PC-9 (cell line): Measurements from ENCODE around the gene ATP4B. TPM values are rescaled to one million over a fixed set of nuclear protein-coding genes. Genes with fewer than 3 reads are reported as not detected.

Experiments
- BruUV-seq: library from RNA; stranded (reverse); fragments of 400-500 nt; replicated peaks from 2 replicates; lab custom pipeline; 2021; lab: Mats Ljungman, UMichigan
- CTCF ChIA-PET: fragments of 300-600 bp; sonication (Branson Sonifier 250); formaldehyde crosslinking; loops from one replicate; lab custom pipeline; 2022; ENCODE audit warnings: antibody characterized with exemption; lab: Charles Lee
- POLR2A ChIA-PET: fragments of 300-600 bp; sonication (Branson Sonifier 250); formaldehyde crosslinking; loops from one replicate; lab custom pipeline; 2022; ENCODE audit warnings: antibody characterized with exemption; ENCODE audit not compliant: unreplicated experiment; lab: Charles Lee
- DNase-seq, 2 experiments: peaks; one replicate each; pipeline versions ENCODE4 v3.0.0 to v3.0.0-alpha.2; 2015 to 2022; ENCODE audit warnings: mixed read lengths in 1 of 2
- H2AFZ ChIP-seq: fragments of 200-600 bp; sonication (generic); 2 replicates; pipeline ENCODE4 v1.8.1; 2017; ENCODE audit warnings: antibody characterized with exemption
- H3F3A ChIP-seq: fragments of 200-600 bp; sonication (generic); 2 replicates; pipeline ENCODE4 v1.8.1; 2017; ENCODE audit warnings: antibody characterized with exemption, mild to moderate bottlenecking, low read depth; ENCODE audit not compliant: insufficient read depth
- H3K27ac ChIP-seq: fragments of 200-600 bp; sonication (generic); 2 replicates; pipeline ENCODE4 v1.6.1; 2016; ENCODE audit warnings: mixed run types
- H3K27me3 ChIP-seq: fragments of 200-600 bp; sonication (generic); 2 replicates; pipeline ENCODE4 v1.6.1; 2016; ENCODE audit warnings: low read depth, mixed run types; ENCODE audit not compliant: insufficient read depth
- H3K36me3 ChIP-seq: fragments of 200-600 bp; sonication (generic); 2 replicates; pipeline ENCODE4 v1.6.1; 2016; ENCODE audit warnings: low read depth, mixed run types
- H3K4me1 ChIP-seq: fragments of 200-600 bp; sonication (generic); replicated peaks from 2 replicates; pipeline ENCODE4 v1.6.1; 2016; ENCODE audit warnings: mixed run types; ENCODE audit not compliant: insufficient read depth
- H3K4me2 ChIP-seq: fragments of 200-600 bp; sonication (generic); 2 replicates; pipeline ENCODE4 v1.6.1; 2017; ENCODE audit warnings: mixed run types
- H3K4me3 ChIP-seq: fragments of 200-600 bp; sonication (generic); 2 replicates; pipeline ENCODE4 v1.6.1; 2016; ENCODE audit warnings: mixed run types
- H3K79me2 ChIP-seq: fragments of 200-600 bp; sonication (generic); 2 replicates; pipeline ENCODE4 v1.6.1; 2017; ENCODE audit warnings: low read depth, mixed run types
- H3K9me2 ChIP-seq: fragments of 200-600 bp; sonication (generic); 2 replicates; pipeline ENCODE4 v1.8.1; 2017; ENCODE audit warnings: mild to moderate bottlenecking; ENCODE audit not compliant: insufficient read depth
- H3K9me3 ChIP-seq: fragments of 200-600 bp; sonication (generic); 2 replicates; pipeline ENCODE4 v1.8.1; 2016; ENCODE audit warnings: low read depth; ENCODE audit not compliant: insufficient read depth
- H4K20me1 ChIP-seq: fragments of 200-600 bp; sonication (generic); 2 replicates; pipeline ENCODE4 v1.8.1; 2017; ENCODE audit not compliant: insufficient read depth
- EZH2 ChIP-seq: fragments of 200-600 bp; sonication (generic); IDR thresholded peaks from 2 replicates; pipeline ENCODE4 v1.8.0; 2017; ENCODE audit warnings: antibody characterized with exemption, low read depth
- intact Hi-C: fragments of 100-400 bp; cut with micrococcal nuclease; formaldehyde crosslinking; loops from one replicate; pipeline ENCODE4 v1.10.0; 2022; ENCODE audit not compliant: unreplicated experiment
- total RNA-seq: library from RNA; stranded (reverse); gene quantifications from 2 replicates; pipeline ENCODE4 v1.2.3, GENCODE V29; 2021
- TF ChIP-seq, protein P1 (sequence below): fragments of 200-600 bp; sonication (generic); conservative IDR thresholded peaks from 2 replicates; pipeline ENCODE4 v1.6.1; 2017; ENCODE audit warnings: mixed run types, antibody characterized with exemption, mild to moderate bottlenecking, moderate library complexity

The ATP4B gene
- total RNA-seq, 1 experiment from 2014 or later = not detected

DNA sequence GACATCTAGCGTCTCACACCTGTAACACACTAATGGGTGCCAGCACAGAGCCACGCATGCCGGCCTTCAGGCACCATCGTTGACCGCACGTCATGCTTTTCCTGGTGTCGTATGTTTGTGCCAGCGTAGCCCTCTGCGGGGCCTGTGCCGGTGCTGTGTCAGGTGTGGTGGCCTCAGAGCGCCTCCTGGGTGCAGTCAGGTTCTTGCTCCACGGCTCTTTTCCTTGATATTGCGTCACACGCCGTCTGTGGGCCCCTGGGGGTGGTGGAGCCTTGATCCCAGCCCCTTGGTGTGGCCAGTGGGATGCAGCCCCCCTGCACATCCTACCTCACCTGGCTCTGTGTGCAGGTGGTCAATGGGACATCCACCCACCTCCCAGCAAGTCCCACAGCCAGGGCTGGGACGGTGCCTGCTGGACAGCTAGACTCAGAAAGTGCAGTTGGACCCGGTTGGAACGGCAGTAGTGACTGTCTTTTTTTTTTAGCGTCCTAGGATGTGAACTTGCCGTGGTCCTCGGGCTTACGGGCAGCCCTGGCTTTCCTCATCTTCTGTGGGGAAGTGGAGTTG lies 48.9 kb downstream of the ATP4B start:
- Histone ChIP-seq H4K20me1 (peaks cover 81% of the 10 kb centered on the region), H3K27me3 (no peaks in the 10 kb centered on the region), H3K4me2 (no peak overlapping the region), H3K79me2 (peaks cover 91% of the 10 kb centered on the region), H3K9me3 (no peaks in the 10 kb centered on the region), H3K27ac (no peak overlapping the region), H2AFZ (no peak overlapping the region), H3K4me1 (no peaks in the 10 kb centered on the region), H3K36me3 (peaks cover 14% of the 10 kb centered on the region), H3K4me3 (no peak overlapping the region), H3K9me2 (no peaks in the 10 kb centered on the region), H3F3A (0 out of 2 replicates have a peak, but pooled peaks cover 3% of the 10 kb centered on the region)
- BruUV-seq = no TSS peak
- intact Hi-C loops = no loop called here
- CTCF ChIA-PET = no interaction called here
- POLR2A ChIA-PET = no interaction called here
- no peak for DNase-seq
- TF ChIP-seq, protein P1, sequence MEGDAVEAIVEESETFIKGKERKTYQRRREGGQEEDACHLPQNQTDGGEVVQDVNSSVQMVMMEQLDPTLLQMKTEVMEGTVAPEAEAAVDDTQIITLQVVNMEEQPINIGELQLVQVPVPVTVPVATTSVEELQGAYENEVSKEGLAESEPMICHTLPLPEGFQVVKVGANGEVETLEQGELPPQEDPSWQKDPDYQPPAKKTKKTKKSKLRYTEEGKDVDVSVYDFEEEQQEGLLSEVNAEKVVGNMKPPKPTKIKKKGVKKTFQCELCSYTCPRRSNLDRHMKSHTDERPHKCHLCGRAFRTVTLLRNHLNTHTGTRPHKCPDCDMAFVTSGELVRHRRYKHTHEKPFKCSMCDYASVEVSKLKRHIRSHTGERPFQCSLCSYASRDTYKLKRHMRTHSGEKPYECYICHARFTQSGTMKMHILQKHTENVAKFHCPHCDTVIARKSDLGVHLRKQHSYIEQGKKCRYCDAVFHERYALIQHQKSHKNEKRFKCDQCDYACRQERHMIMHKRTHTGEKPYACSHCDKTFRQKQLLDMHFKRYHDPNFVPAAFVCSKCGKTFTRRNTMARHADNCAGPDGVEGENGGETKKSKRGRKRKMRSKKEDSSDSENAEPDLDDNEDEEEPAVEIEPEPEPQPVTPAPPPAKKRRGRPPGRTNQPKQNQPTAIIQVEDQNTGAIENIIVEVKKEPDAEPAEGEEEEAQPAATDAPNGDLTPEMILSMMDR = no peak
- TF ChIP-seq EZH2 = no peak

DNA sequence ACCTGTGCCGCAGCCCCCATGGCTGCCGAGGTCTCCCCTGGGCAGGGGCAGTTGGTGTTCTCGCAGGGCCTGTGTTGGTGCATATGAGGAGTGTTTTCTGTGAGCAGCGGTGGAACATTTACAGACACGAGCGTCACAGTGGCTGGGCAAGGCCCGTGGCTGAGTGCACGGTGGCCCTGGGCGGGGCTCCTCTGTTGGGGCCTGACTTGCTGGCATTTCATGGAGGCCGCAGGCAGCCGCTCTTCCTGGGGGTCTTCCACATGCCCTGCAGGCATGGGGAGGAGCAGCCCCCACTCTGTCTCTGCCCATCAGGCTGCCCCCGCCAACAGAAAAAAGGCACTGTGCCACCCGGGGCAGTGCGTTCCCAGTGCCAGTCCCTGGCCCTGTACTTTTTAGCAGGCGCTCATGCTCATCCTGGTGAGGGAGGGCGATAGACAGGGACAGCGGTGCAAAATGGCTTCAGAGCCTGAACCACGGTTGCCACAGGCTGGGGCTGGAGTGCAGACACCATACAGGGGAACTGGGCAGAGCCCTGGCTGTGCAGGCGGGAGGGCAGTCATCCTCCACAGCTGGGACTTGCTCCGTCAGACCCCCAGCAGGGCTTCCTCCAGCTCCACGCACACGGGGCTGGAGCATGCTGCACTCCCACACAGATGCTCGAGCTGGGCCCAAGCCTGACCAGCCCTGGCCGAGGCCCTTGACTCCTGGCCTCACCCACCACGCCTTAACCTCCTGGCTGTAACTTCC lies 49.9 kb downstream of the ATP4B start:
- TF ChIP-seq, protein P1 = no peak
- TF ChIP-seq EZH2 = no peak
- Histone ChIP-seq H3K79me2 (peaks cover 91% of the 10 kb centered on the region), H4K20me1 (peaks cover 81% of the 10 kb centered on the region), H3K4me1 (no peaks in the 10 kb centered on the region), H3F3A (0 out of 2 replicates have a peak, but pooled peaks cover 3% of the 10 kb centered on the region), H2AFZ (no peak overlapping the region), H3K9me3 (no peaks in the 10 kb centered on the region), H3K4me2 (no peak overlapping the region), H3K27ac (no peak overlapping the region), H3K27me3 (no peaks in the 10 kb centered on the region), H3K36me3 (peaks cover 14% of the 10 kb centered on the region), H3K4me3 (no peak overlapping the region), H3K9me2 (no peaks in the 10 kb centered on the region)
- CTCF ChIA-PET = no interaction called here
- intact Hi-C loops = no loop called here
- no peak for DNase-seq
- POLR2A ChIA-PET = no interaction called here
- BruUV-seq = no TSS peak

DNA sequence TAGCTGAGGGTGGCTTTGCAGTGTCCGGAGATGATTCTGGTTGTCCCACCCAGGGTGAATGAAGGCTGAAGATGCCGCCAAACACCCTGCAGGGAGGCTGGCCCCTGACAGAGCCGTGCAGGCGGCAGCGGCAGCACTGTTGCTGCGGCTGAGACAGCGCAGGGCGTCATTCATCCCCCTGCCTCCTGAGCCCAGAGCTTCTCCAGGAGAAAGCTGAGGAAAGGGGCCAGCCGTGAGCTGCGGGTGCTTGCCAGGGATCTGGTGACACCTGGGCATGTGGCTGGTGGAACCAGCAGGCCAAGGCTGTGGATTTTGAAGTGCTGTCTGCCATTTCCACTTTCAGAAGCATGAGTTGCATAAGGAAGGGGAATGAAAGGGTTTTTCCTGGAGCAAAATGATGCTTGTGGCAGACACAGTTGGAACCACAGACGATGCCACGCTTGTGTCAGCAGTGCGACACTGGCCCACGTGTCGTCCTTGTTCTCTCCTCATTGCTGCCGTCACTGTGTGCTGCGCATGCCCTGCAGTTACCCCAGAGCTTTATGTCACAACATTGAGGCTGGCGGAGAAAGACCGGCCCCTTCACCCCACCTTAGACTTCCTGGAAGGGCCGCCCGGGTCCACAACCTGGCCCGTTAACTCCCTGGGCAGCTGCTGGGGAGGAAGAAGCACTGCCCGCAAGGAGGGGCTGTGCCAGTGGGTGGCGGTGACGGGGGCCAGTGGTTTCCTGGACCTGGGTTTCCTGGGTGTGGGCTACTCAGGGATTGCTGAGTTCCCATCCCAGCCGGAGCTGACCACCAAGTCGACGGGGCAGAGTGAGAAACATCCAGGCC lies 50.7 kb downstream of the ATP4B start:
- no peak for TF ChIP-seq EZH2
- TF ChIP-seq, protein P1 = no peak
- Histone ChIP-seq H3F3A (0 out of 2 replicates have a peak, but pooled peaks cover 3% of the 10 kb centered on the region), H3K4me2 (no peak overlapping the region), H2AFZ (no peak overlapping the region), H3K27ac (no peak overlapping the region), H4K20me1 (peaks cover 83% of the 10 kb centered on the region), H3K27me3 (no peaks in the 10 kb centered on the region), H3K36me3 (peaks cover 14% of the 10 kb centered on the region), H3K4me1 (no peaks in the 10 kb centered on the region), H3K9me3 (no peaks in the 10 kb centered on the region), H3K9me2 (no peaks in the 10 kb centered on the region), H3K4me3 (no peak overlapping the region), H3K79me2 (peaks cover 93% of the 10 kb centered on the region)
- POLR2A ChIA-PET = no interaction called here
- intact Hi-C loops = no loop called here
- no peak for DNase-seq
- CTCF ChIA-PET = no interaction called here
- no TSS peak for BruUV-seq
